Activated CD4-positive, alpha-beta T cell treated with anti-CD3 and anti-CD28 coated beads, Interleukin-2, amount 10 ng/mL, durations not matched to agents 24 days and 14 days (primary cell): ENCODE data around the gene MARCHF2. TPM values are rescaled to one million over a fixed set of nuclear protein-coding genes. Genes with fewer than 3 reads are reported as not detected.
A peak's percentile ranks its signal among the peaks of the same experiment; 100 is the strongest.

ENCODE experiments used
- DNase-seq: peaks from one replicate; pipeline ENCODE4 v3.0.0; 2022
- H3K27ac Mint-ChIP-seq: one replicate; pipeline ENCODE4 v1.8.0; 2022; ENCODE audit warnings: mild to moderate bottlenecking, mixed read lengths
- H3K27me3 Mint-ChIP-seq: one replicate; pipeline ENCODE4 v1.8.0; 2022; ENCODE audit warnings: mixed read lengths
- H3K36me3 Mint-ChIP-seq: one replicate; pipeline ENCODE4 v1.8.0; 2022; ENCODE audit warnings: low read depth, mild to moderate bottlenecking, mixed read lengths
- H3K4me1 Mint-ChIP-seq: one replicate; pipeline ENCODE4 v1.8.0; 2021; ENCODE audit warnings: mixed read lengths
- H3K4me3 Mint-ChIP-seq: one replicate; pipeline ENCODE4 v1.8.0; 2022; ENCODE audit warnings: mild to moderate bottlenecking, moderate library complexity, mixed read lengths
- H3K9me3 Mint-ChIP-seq: one replicate; pipeline ENCODE4 v1.8.0; 2021; ENCODE audit warnings: mixed read lengths
- intact Hi-C: fragments of 100-400 bp; cut with micrococcal nuclease; formaldehyde crosslinking; loops from one replicate; pipeline ENCODE4 v1.15.1; 2023
- total RNA-seq: library from RNA; stranded (reverse); gene quantifications from 2 replicates; pipeline ENCODE4 v1.2.3, GENCODE V29; 2022

Gene MARCHF2
- total RNA-seq, 1 donor from 2014 or later, result 7.9 TPM

DNA sequence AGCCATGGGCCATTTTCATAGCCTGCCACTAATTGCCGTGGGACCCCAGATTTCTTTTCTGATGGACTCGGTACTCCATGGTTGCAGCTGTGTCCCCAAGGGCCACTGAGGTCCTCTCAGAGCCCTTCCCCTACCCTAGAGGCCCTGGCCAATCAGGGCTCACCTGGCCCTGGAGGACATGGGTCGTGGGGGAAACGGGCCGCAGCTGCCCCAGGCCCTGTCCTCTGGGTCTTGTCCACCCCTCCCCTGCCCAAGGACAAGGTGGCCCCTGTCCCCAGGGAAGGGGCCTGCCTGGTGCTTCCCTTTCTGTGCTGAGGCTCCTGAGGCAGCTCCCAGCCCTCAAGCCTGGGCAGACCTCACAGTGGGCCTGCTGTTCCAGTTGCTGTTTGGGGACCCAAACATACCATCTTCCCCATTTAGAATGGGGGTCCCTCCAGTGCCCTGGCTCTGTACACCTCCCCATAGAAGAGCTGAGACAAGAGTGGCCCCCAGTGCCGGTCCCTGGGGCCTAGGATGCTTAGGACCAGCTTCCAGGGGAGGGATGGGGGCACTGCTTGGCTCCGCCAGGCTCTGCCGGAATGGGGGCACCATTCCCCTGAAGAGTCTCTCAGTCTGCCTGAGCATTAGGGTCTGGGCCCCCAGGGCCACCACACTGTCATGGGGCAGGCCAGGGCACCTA lies 19.8 kb upstream of the MARCHF2 start:
- Mint-ChIP-seq H3K4me1 (peaks cover 26% of the 10 kb centered on the region), H3K9me3 (no peaks in the 10 kb centered on the region), H3K27ac (no peak overlapping the region), H3K4me3 (no peak overlapping the region), H3K27me3 (no peaks in the 10 kb centered on the region), H3K36me3 (peaks cover 10% of the 10 kb centered on the region)
- DNase-seq, result no peak
- intact Hi-C loops, result no loop called here

DNA sequence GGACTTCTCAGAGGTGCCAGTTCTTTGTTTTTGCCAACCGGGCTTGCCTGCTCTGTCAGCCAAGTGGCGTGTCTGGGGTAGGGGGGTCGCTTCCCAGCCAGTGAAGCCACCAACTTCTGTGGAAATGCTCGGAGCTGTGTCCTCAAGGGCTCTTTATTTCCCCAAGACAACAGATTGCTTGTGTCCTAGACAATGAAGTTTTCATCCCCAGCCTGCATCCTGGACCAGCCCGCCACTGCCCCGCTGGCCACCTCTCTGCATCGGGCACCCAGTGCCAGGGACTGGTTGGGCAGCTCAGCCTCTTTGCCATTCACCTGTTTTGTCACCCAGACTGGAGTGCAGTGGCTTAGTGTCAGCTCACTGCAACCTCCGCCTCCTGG lies 19.2 kb upstream of the MARCHF2 start:
- H3K9me3 Mint-ChIP-seq, result no peaks in the 10 kb centered on the region
- no peak for DNase-seq
- H3K27me3 Mint-ChIP-seq, result no peaks in the 10 kb centered on the region
- intact Hi-C loops, result no loop called here
- H3K4me1 Mint-ChIP-seq, result peaks cover 26% of the 10 kb centered on the region
- H3K27ac Mint-ChIP-seq, result no peak overlapping the region
- H3K4me3 Mint-ChIP-seq, result no peak overlapping the region
- H3K36me3 Mint-ChIP-seq, result peaks cover 10% of the 10 kb centered on the region

DNA sequence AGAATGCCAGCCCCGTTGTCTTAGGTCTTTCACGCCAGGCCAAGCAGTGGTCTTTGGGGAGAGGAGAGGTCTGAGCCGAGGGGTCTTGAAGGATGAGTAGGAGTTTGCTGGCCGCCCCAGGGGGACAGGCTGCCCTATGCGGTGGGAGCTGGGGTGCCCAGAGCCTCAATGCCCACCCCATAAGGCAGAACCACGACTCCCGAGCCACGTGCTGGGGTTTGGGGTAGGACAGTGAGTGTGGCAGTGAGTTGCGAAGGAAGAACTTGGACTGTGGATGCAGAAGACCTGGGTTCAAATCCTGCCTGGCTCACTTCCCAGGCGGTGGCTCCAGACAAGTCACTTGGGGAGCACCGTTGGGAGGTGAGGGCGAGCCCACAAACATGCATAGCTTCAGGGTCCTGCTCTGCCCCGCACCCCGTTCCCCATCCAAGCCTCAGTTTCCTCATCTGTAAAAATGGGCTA lies 17.5 kb upstream of the MARCHF2 start:
- no peaks in the 10 kb centered on the region for H3K27me3 Mint-ChIP-seq
- H3K4me1 Mint-ChIP-seq, result peaks cover 22% of the 10 kb centered on the region
- H3K9me3 Mint-ChIP-seq, result no peaks in the 10 kb centered on the region
- peaks cover 16% of the 10 kb centered on the region for H3K36me3 Mint-ChIP-seq
- DNase-seq, result no peak
- no peak overlapping the region for H3K27ac Mint-ChIP-seq
- intact Hi-C loops, result loop anchor here (1.0 kb wide), 1 partner anchor 41 kb away; no protein-coding TSS in a partner anchor
- H3K4me3 Mint-ChIP-seq, result no peak overlapping the region

DNA sequence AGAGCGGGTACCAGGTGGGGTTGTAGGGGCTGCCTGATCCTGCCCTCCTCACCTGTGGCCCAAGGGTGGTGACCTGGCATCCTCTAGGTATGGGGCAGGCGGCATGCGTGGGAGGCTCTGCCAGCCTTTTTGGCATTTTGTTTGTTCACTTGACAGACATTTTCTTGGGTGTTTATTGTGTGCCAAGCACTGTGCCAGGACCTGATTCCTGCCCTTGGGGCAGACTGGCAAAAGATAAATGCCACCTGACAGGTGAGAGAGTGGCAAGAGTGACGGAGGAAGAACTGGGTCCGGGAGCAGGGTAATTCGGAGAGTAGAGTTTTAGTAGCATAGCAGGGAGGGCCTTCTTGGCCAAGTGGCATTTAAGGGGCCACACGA lies 16.9 kb upstream of the MARCHF2 start:
- no peak overlapping the region for H3K4me3 Mint-ChIP-seq
- no peaks in the 10 kb centered on the region for H3K27me3 Mint-ChIP-seq
- no peak for DNase-seq
- peaks cover 18% of the 10 kb centered on the region for H3K4me1 Mint-ChIP-seq
- peaks cover 16% of the 10 kb centered on the region for H3K36me3 Mint-ChIP-seq
- intact Hi-C loops, result loop anchor here (1.0 kb wide), 1 partner anchor 42 kb away; no protein-coding TSS in a partner anchor
- H3K9me3 Mint-ChIP-seq, result no peaks in the 10 kb centered on the region
- peak overlapping the region; percentile 11 for H3K27ac Mint-ChIP-seq

DNA sequence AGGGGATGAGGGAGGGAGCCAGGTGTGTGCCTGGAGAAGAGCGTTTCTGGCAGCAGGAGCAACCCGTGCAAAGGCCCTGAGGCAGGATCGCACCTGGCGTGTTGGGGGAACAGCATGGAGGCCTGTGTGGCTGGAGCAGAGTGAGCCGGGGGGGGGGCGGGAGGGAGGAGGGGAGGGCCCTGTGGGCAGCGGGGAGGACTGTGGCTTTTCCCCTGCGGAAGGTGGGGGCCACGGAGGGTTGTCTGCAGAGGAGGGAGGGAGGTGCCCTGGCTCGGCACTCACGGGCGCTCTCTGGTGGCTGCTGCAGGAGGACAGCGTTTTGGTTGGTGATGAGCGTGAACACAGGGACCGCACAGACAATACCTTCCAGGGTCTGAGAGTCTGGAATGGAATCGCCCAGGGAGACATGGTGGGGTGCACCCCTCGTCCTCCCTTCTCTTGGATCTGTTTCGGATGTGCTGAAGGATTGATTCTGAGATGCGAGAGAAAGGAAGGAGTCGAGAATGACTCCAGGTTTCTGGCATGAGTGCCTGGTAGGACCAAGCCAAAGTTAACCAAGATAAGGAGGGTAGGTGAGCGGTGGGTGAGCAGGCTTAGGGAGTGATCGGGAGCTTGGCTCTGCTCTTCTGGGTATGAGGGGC lies 16.4 kb upstream of the MARCHF2 start:
- H3K4me1 Mint-ChIP-seq, result peaks cover 16% of the 10 kb centered on the region
- H3K4me3 Mint-ChIP-seq, result no peak overlapping the region
- no peak overlapping the region for H3K27ac Mint-ChIP-seq
- H3K27me3 Mint-ChIP-seq, result no peaks in the 10 kb centered on the region
- intact Hi-C loops, result loop anchor here (1.0 kb wide), 1 partner anchor 42 kb away; no protein-coding TSS in a partner anchor
- DNase-seq, result peak; percentile 91
- H3K9me3 Mint-ChIP-seq, result no peaks in the 10 kb centered on the region
- peaks cover 17% of the 10 kb centered on the region for H3K36me3 Mint-ChIP-seq

- H3K4me3 Mint-ChIP-seq, result no peak overlapping the region
- H3K27ac Mint-ChIP-seq, result peak overlapping the region; percentile 52
- peaks cover 19% of the 10 kb centered on the region for H3K36me3 Mint-ChIP-seq
- H3K9me3 Mint-ChIP-seq, result no peaks in the 10 kb centered on the region
- DNase-seq, result no peak
- H3K27me3 Mint-ChIP-seq, result no peaks in the 10 kb centered on the region
- intact Hi-C loops, result no loop called here
- H3K4me1 Mint-ChIP-seq, result peaks cover 15% of the 10 kb centered on the region
These were observed 15.8 kb upstream of the MARCHF2 start for GRCh38 chr19:8397271-8397670.

DNA sequence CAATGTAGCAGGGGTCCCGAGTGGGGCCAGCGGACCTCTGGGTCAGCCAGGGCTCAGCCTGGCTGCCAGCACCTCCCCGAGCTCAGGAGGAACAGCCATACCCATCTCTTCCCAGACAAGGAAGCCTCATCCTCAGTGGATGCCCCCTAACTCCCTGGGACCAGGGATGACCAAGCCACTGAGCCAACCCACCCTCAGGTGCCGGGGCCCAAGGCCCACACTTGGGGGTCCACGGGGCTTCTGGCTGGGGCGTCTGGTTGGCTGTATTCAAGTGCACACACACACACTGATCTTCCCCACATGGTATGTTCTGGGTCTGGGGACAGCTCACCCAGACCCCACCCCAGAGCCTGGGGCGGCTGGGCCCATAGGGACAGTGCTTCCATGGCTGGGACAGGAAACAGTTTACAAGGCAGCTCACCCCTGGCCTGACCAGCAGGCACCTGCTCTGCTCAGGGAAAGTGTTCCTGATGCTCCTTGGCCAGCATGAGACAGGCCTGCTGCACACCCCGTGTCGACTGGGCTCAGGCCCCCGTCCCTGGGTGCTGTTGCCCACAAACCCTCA lies 15.3 kb upstream of the MARCHF2 start:
- Mint-ChIP-seq H3K27me3 (no peaks in the 10 kb centered on the region), H3K27ac (no peak overlapping the region), H3K4me1 (peaks cover 15% of the 10 kb centered on the region), H3K9me3 (no peaks in the 10 kb centered on the region), H3K4me3 (no peak overlapping the region), H3K36me3 (peaks cover 19% of the 10 kb centered on the region)
- DNase-seq, result no peak
- intact Hi-C loops, result no loop called here

- Mint-ChIP-seq H3K9me3 (no peaks in the 10 kb centered on the region), H3K27me3 (no peaks in the 10 kb centered on the region), H3K4me1 (peaks cover 12% of the 10 kb centered on the region), H3K36me3 (peaks cover 18% of the 10 kb centered on the region), H3K4me3 (no peak overlapping the region), H3K27ac (no peak overlapping the region)
- DNase-seq, result no peak
- intact Hi-C loops, result no loop called here
These were observed 14.8 kb upstream of the MARCHF2 start for GRCh38 chr19:8398311-8398771.

- Mint-ChIP-seq H3K4me3 (no peak overlapping the region), H3K27ac (no peak overlapping the region), H3K36me3 (peaks cover 22% of the 10 kb centered on the region), H3K27me3 (no peaks in the 10 kb centered on the region), H3K9me3 (no peaks in the 10 kb centered on the region), H3K4me1 (peaks cover 12% of the 10 kb centered on the region)
- intact Hi-C loops, result no loop called here
- DNase-seq, result no peak
These were observed 13.4 kb upstream of the MARCHF2 start for GRCh38 chr19:8399681-8400188.

DNA sequence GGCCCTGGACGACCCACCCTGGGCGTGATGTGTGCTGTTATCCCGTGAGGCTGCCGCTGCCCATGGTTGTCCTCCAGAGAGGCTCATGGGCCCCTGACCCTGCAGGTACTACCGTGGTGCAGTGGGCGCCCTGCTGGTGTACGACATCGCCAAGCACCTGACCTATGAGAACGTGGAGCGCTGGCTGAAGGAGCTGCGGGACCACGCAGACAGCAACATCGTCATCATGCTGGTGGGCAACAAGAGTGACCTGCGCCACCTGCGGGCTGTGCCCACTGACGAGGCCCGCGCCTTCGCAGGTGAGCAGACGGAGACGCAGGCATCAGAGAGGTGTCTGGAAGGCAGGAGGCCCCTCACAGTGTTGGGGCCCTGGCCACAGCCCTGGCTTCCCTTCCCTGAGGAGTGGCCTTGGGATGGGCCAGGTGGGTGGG lies 11.1 kb upstream of the MARCHF2 start:
- H3K9me3 Mint-ChIP-seq, result no peaks in the 10 kb centered on the region
- H3K27me3 Mint-ChIP-seq, result no peaks in the 10 kb centered on the region
- H3K36me3 Mint-ChIP-seq, result peaks cover 22% of the 10 kb centered on the region
- no peak overlapping the region for H3K4me3 Mint-ChIP-seq
- H3K4me1 Mint-ChIP-seq, result peaks cover 4% of the 10 kb centered on the region
- H3K27ac Mint-ChIP-seq, result no peak overlapping the region
- DNase-seq, result no peak
- intact Hi-C loops, result no loop called here

- Mint-ChIP-seq H3K27me3 (no peaks in the 10 kb centered on the region), H3K9me3 (no peaks in the 10 kb centered on the region), H3K4me1 (no peaks in the 10 kb centered on the region), H3K36me3 (peaks cover 22% of the 10 kb centered on the region), H3K4me3 (no peak overlapping the region), H3K27ac (no peak overlapping the region)
- no peak for DNase-seq
- intact Hi-C loops, result no loop called here
These were observed 9.8 kb upstream of the MARCHF2 start for GRCh38 chr19:8403098-8403819.

- intact Hi-C loops, result no loop called here
- H3K27me3 Mint-ChIP-seq, result no peaks in the 10 kb centered on the region
- no peak overlapping the region for H3K27ac Mint-ChIP-seq
- H3K4me1 Mint-ChIP-seq, result no peaks in the 10 kb centered on the region
- H3K9me3 Mint-ChIP-seq, result no peaks in the 10 kb centered on the region
- H3K36me3 Mint-ChIP-seq, result peaks cover 22% of the 10 kb centered on the region
- DNase-seq, result no peak
- H3K4me3 Mint-ChIP-seq, result no peak overlapping the region
These were observed 9.3 kb upstream of the MARCHF2 start for GRCh38 chr19:8403820-8404109.

GRCh38 chr19:8404391-8405151 lies 8.5 kb upstream of the MARCHF2 start:
- no peak for DNase-seq
- intact Hi-C loops, result no loop called here
- H3K36me3 Mint-ChIP-seq, result peaks cover 22% of the 10 kb centered on the region
- H3K27me3 Mint-ChIP-seq, result no peaks in the 10 kb centered on the region
- H3K27ac Mint-ChIP-seq, result no peak overlapping the region
- no peak overlapping the region for H3K4me3 Mint-ChIP-seq
- no peaks in the 10 kb centered on the region for H3K4me1 Mint-ChIP-seq
- H3K9me3 Mint-ChIP-seq, result no peaks in the 10 kb centered on the region
